Endothelial cell of umbilical vein (primary cell): ENCODE data around the gene ACOT11. TPM values are rescaled to one million over a fixed set of nuclear protein-coding genes. Genes with fewer than 3 reads are reported as not detected.

Experiments used
- BruUV-seq: library from RNA; stranded (reverse); fragments of 400-500 nt; replicated peaks from 2 replicates; lab custom pipeline; 2021; lab: Mats Ljungman, UMichigan
- CTCF ChIA-PET: fragments of 300-600, 350-600 bp; sonication (Branson Sonifier 250); formaldehyde crosslinking; loops from one replicate; lab custom pipeline; 2021; ENCODE audit warnings: antibody characterized with exemption, inconsistent platforms; lab: Charles Lee
- POLR2A ChIA-PET: fragments of 300-600, 350-600 bp; sonication (Branson Sonifier 250); formaldehyde crosslinking; loops from one replicate; lab custom pipeline; 2021; ENCODE audit warnings: antibody characterized with exemption, inconsistent platforms; lab: Charles Lee
- DNase-seq: peaks from one replicate; pipeline ENCODE4 v3.0.0-alpha.2; 2011; ENCODE audit warnings: low read depth, low spot score
- FAIRE-seq: peaks from 2 replicates; lab custom pipeline; 2011; peaks lifted over from hg19 to GRCh38; lab: Jason Lieb, UNC
- H2AFZ ChIP-seq: 2 replicates; pipeline ENCODE4 v1.6.0; 2012; ENCODE audit warnings: low read depth, low read length, control low read depth, inconsistent platforms
- H3K27ac ChIP-seq: 2 replicates; pipeline ENCODE4 v1.5.1; 2011; ENCODE audit warnings: low read depth, mild to moderate bottlenecking, control low read depth, low read length, moderate library complexity; ENCODE audit not compliant: insufficient read depth
- H3K27me3 ChIP-seq, 2 experiments: 2 replicates each; pipeline versions ENCODE4 v1.6.0 to v1.6.1; 2011; ENCODE audit warnings: low read length in 2 of 2, mixed read lengths in 1 of 2; ENCODE audit not compliant: control insufficient read depth in 2 of 2, insufficient read depth in 2 of 2
- H3K36me3 ChIP-seq, 2 experiments: 2 replicates in 1 of 2; 3 replicates in 1 of 2; pipeline ENCODE4 v1.5.1; 2011; ENCODE audit warnings: low read length in 2 of 2, mild to moderate bottlenecking in 1 of 2, moderate library complexity in 1 of 2; ENCODE audit not compliant: control insufficient read depth in 2 of 2, insufficient read depth in 2 of 2; ENCODE audit errors: extremely low read depth in 1 of 2
- H3K4me1 ChIP-seq: 3 replicates; pipeline ENCODE4 v1.5.1; 2011; ENCODE audit warnings: mild to moderate bottlenecking, low read length; ENCODE audit not compliant: control insufficient read depth, insufficient read depth; ENCODE audit errors: extremely low read depth
- H3K4me2 ChIP-seq: 2 replicates; pipeline ENCODE4 v1.6.1; 2011; ENCODE audit warnings: low read length, control low read depth, mixed read lengths; ENCODE audit not compliant: insufficient read depth
- H3K4me3 ChIP-seq, 3 experiments: fragments of 200-600 bp in 1 of 3; sonication (generic), shearing (Covaris generic) in 1 of 3; replicated peaks in 1 of 3; 2 replicates each; pipeline ENCODE4 v1.5.1; 2011 to 2016; ENCODE audit warnings: control low read depth in 3 of 3, low read length in 3 of 3, mild to moderate bottlenecking in 2 of 3, inconsistent platforms in 1 of 3, low read depth in 1 of 3, moderate library complexity in 1 of 3; ENCODE audit not compliant: insufficient read depth in 1 of 3
- H3K79me2 ChIP-seq: 2 replicates; pipeline ENCODE4 v1.6.0; 2012; ENCODE audit warnings: low read length, inconsistent platforms; ENCODE audit not compliant: control insufficient read depth, insufficient read depth
- H3K9ac ChIP-seq: replicated peaks from 2 replicates; pipeline ENCODE3; 2011; ENCODE audit warnings: low read length, control low read depth; ENCODE audit not compliant: insufficient read depth; ENCODE audit errors: extremely low read depth
- H3K9me1 ChIP-seq: replicated peaks from 3 replicates; pipeline ENCODE4 v1.6.0; 2011; ENCODE audit warnings: mild to moderate bottlenecking, low read length; ENCODE audit not compliant: control insufficient read depth, insufficient read depth; ENCODE audit errors: extremely low read depth
- H3K9me3 ChIP-seq: replicated peaks from 2 replicates; pipeline ENCODE4 v1.5.1; 2012; ENCODE audit warnings: low read length, inconsistent platforms; ENCODE audit not compliant: control insufficient read depth, insufficient read depth
- H4K20me1 ChIP-seq: replicated peaks from 2 replicates; pipeline ENCODE3; 2011; ENCODE audit warnings: mild to moderate bottlenecking, low read length; ENCODE audit not compliant: control insufficient read depth, insufficient read depth; ENCODE audit errors: extremely low read depth
- CTCF ChIP-seq, 2 donors: IDR thresholded peaks; 1 replicate in 1 of 2; 2 replicates in 1 of 2; pipeline ENCODE4 v1.5.1; 2011; ENCODE audit warnings: low read length in 2 of 2, mild to moderate bottlenecking in 2 of 2, moderate library complexity in 2 of 2, control low read depth in 1 of 2, inconsistent platforms in 1 of 2, low read depth in 1 of 2; ENCODE audit not compliant: insufficient read depth in 1 of 2; ENCODE audit errors: extremely low read depth in 1 of 2
- EZH2 ChIP-seq: IDR thresholded peaks from 2 replicates; pipeline ENCODE4 v1.6.1; 2012; ENCODE audit warnings: borderline replicate concordance, low read depth, mild to moderate bottlenecking, moderate library complexity, low read length, inconsistent platforms; ENCODE audit not compliant: severe bottlenecking
- FOS ChIP-seq: IDR thresholded peaks from 2 replicates; pipeline ENCODE4 v1.6.1; 2011; ENCODE audit warnings: mild to moderate bottlenecking, low read length, moderate library complexity, borderline replicate concordance; ENCODE audit not compliant: insufficient read depth
- GATA2 ChIP-seq: IDR thresholded peaks from 2 replicates; pipeline ENCODE4 v1.7.0; 2011; ENCODE audit warnings: low read depth, mild to moderate bottlenecking, moderate library complexity, mixed read lengths, low read length; ENCODE audit not compliant: insufficient read length, insufficient read depth
- JUN ChIP-seq: IDR thresholded peaks from 2 replicates; pipeline ENCODE4 v1.6.1; 2011; ENCODE audit warnings: borderline replicate concordance, low read depth; ENCODE audit not compliant: insufficient read length, insufficient read depth
- MAX ChIP-seq: IDR thresholded peaks from 2 replicates; pipeline ENCODE4 v1.6.1; 2011; ENCODE audit not compliant: insufficient read depth, insufficient read length
- MYC ChIP-seq: IDR thresholded peaks from one replicate; pipeline ENCODE4 v1.6.1; 2011; ENCODE audit warnings: mild to moderate bottlenecking, low read depth, low read length
- POLR2A ChIP-seq: IDR thresholded peaks from 2 replicates; pipeline ENCODE4 v1.6.1; 2012; ENCODE audit warnings: low read depth, mild to moderate bottlenecking, control low read depth, low read length
- POLR2AphosphoS5 ChIP-seq: IDR thresholded peaks from 2 replicates; pipeline ENCODE4 v1.6.1; 2012; ENCODE audit warnings: low read depth, mild to moderate bottlenecking, control low read depth, low read length, moderate library complexity; ENCODE audit not compliant: insufficient read depth
- dilution Hi-C: fragments of 300-500 bp; cut with MboI; formaldehyde crosslinking; loops from one replicate; pipeline ENCODE4 v1.15.0; 2019; ENCODE audit warnings: low sequenced_read_pairs; ENCODE audit not compliant: extremely low pct_ligation_motif_present
- intact Hi-C: fragments of 100-400 bp; cut with micrococcal nuclease; formaldehyde crosslinking; loops from one replicate; pipeline ENCODE4 v1.10.0; 2022
- polyA plus RNA-seq, 4 experiments: library from polyadenylated mRNA; depleted of rRNA in 3 of 4; stranded (reverse) in 3 of 4; unstranded in 1 of 4; fragments of >200 nt; gene quantifications; 2 replicates each; pipeline versions ENCODE4 v1.2.1 to v1.2.3, GENCODE V29; 2011 to 2012; ENCODE audit warnings: missing spikeins in 1 of 4
- total RNA-seq: library from RNA; stranded (reverse); gene quantifications from 2 replicates; pipeline ENCODE4 v1.2.3, GENCODE V29; 2021

ACOT11 gene
- total and polyA plus RNA-seq, 2 donors (not counting 3 experiments of a cell fraction or from before 2014, with no cell fraction given): 4.5 to 5.4 TPM

GRCh38 chr1:54557671-54558355, 9.8 kb downstream of the ACOT11 start:
- dilution Hi-C loops: no loop called here
- no peak overlapping the region for H2AFZ ChIP-seq
- no peaks in the 10 kb centered on the region for H3K9me3 ChIP-seq
- FAIRE-seq: no peak
- H3K9me1 ChIP-seq: no peaks in the 10 kb centered on the region
- DNase-seq: peak; percentile 30
- no TSS peak for BruUV-seq
- no peak overlapping the region for H3K27ac ChIP-seq
- POLR2A ChIA-PET: no interaction called here
- no peaks in the 10 kb centered on the region for H3K79me2 ChIP-seq
- no peak overlapping the region for H3K9ac ChIP-seq
- intact Hi-C loops: no loop called here
- TF ChIP-seq FOS (no peak), CTCF (IDR thresholded peaks at IDR 0.05; ENCODE audit: extremely low read depth in 1 of 2, insufficient read depth in 1 of 2, low read depth in 1 of 2, low read length in 2 of 2) (no peak), POLR2AphosphoS5 (no peak), MYC (no peak), MAX (no peak), JUN (no peak), GATA2 (no peak), EZH2 (no peak), POLR2A (no peak)
- no peaks in the 10 kb centered on the region for H3K27me3 ChIP-seq
- no peaks in the 10 kb centered on the region for H3K4me1 ChIP-seq
- CTCF ChIA-PET: interaction anchor here (0.7 to 1.2 kb wide), 3 partner anchors 9 to 58 kb away, joined by 3 to 8 read pairs (median 5); no protein-coding TSS in a partner anchor
- H3K4me2 ChIP-seq: no peak overlapping the region
- no peak overlapping the region for H3K4me3 ChIP-seq
- no peaks in the 10 kb centered on the region for H4K20me1 ChIP-seq
- no peaks in the 10 kb centered on the region for H3K36me3 ChIP-seq
